GM18907 (cell line): Measurements from ENCODE around the gene SUCLG2.
"Not testable (repeated sequence)": the region's sequence is repeated elsewhere in the genome, so short reads cannot be mapped to it uniquely, and the experiment has no call there.

Source experiments
- ATAC-seq: cut with Tn5 transposase; IDR thresholded peaks from one replicate; pipeline ENCODE4 v1.9.1; 2021; ENCODE audit warnings: mild to moderate bottlenecking, moderate library complexity; ENCODE audit not compliant: unreplicated experiment

Gene SUCLG2

GRCh38 chr3:67561667-67562394 lies 92.6 kb downstream of the SUCLG2 start:
- no peak for ATAC-seq

GRCh38 chr3:67561266-67561665 lies 93.1 kb downstream of the SUCLG2 start:
- ATAC-seq, result no peak

GRCh38 chr3:67559029-67559605 lies 95.3 kb downstream of the SUCLG2 start:
- no peak for ATAC-seq

GRCh38 chr3:67558426-67558825 lies 96.0 kb downstream of the SUCLG2 start:
- ATAC-seq, result no peak

- no peak for ATAC-seq
These were observed 96.5 kb downstream of the SUCLG2 start for GRCh38 chr3:67557848-67558355.

GRCh38 chr3:67551361-67552016 lies 102.9 kb downstream of the SUCLG2 start:
- no peak for ATAC-seq

- no peak for ATAC-seq
These were observed 103.9 kb downstream of the SUCLG2 start for GRCh38 chr3:67550541-67550940.

- not testable (repeated sequence) for ATAC-seq
These were observed 111.7 kb downstream of the SUCLG2 start for GRCh38 chr3:67542502-67543250.

GRCh38 chr3:67540198-67540894 lies 114.1 kb downstream of the SUCLG2 start:
- ATAC-seq, result no peak

GRCh38 chr3:67537203-67537602 lies 117.2 kb downstream of the SUCLG2 start:
- not testable (repeated sequence) for ATAC-seq

- ATAC-seq, result no peak
These were observed 119.4 kb downstream of the SUCLG2 start for GRCh38 chr3:67535006-67535405.

- no peak for ATAC-seq
These were observed 119.8 kb downstream of the SUCLG2 start for GRCh38 chr3:67534594-67534993.

GRCh38 chr3:67531181-67532101 lies 123.0 kb downstream of the SUCLG2 start:
- no peak for ATAC-seq

GRCh38 chr3:67529915-67530314 lies 124.5 kb downstream of the SUCLG2 start:
- no peak for ATAC-seq

- ATAC-seq, result no peak
These were observed 125.1 kb downstream of the SUCLG2 start for GRCh38 chr3:67529337-67529736.

- ATAC-seq, result no peak
These were observed 128.2 kb downstream of the SUCLG2 start for GRCh38 chr3:67526246-67526645.

- ATAC-seq, result no peak
These were observed 130.4 kb downstream of the SUCLG2 start for GRCh38 chr3:67524046-67524445.

GRCh38 chr3:67522081-67522480 lies 132.3 kb downstream of the SUCLG2 start:
- no peak for ATAC-seq

- ATAC-seq, result no peak
These were observed 133.3 kb downstream of the SUCLG2 start for GRCh38 chr3:67521053-67521646.
